Measurements from ENCODE around the gene ART1.
"Not testable (repeated sequence)": the region's sequence is repeated elsewhere in the genome, so short reads cannot be mapped to it uniquely, and the experiment has no call there.

Gene ART1

DNA sequence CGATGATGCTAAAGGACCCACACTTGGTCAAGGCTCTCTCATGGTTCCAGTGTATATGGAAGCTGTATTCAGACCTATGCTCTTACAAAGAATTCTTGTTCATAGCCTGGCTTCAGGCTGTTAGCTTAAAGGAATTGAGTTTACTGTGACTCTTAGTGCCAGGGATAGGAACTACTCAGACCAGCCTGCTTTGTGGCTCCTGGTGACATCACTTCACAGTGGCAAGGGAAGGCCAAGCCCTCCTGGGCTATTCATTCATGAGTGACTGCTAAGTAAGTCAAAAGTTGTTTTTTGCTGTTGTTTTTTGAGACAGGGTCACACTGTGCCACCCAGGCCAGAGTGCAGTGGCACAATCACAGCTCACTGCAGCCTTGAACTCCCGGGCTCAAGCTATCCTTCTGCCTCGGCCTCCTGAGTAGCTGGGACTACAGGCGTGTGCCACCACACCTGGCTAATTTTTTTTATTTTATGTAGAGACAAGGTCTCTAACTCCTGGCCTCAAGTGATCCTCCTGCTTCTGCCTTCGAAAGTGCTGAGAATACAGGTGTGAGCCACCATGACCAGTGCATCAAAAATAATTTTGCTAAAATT is 12.8 kb upstream of the ART1 start:
- no peak for DNase-seq (ENCODE audit: low read depth)

DNA sequence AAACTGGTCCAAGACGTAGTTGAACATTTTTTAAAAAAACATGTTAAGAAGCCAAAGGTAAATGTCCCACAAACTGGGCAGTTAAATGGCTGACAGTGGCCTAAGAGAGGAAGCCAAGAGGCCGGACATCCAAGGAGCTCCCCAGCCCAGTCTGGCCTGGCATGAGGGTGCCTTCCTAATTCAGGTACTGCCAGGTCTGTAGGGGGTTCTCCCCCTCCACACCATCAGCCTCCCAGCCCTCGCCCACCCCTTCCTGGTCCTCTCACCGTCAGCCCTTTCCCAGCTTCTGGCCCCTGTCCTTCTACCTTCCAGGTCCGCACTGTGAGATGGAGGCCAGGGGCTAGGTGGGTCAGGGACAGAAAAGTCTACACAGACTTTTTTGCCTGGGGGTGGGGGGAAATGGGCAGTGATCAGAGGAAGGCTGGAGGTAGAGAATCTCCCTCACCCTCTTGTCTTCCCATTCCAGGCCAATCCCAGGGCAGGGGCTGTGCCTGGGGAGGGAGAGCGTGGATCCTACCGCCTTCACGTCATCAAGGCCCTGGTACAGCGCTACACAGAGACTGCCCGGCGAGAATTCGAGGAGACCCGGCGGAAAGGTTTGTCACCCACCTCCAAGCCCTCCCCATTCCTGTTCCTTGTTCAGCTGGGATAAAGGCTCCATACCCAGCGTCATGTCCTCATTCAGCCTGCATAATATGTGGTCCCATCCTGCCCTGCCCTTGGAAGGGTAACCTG is 9.1 kb upstream of the ART1 start:
- DNase-seq (ENCODE audit: low read depth): no peak

DNA sequence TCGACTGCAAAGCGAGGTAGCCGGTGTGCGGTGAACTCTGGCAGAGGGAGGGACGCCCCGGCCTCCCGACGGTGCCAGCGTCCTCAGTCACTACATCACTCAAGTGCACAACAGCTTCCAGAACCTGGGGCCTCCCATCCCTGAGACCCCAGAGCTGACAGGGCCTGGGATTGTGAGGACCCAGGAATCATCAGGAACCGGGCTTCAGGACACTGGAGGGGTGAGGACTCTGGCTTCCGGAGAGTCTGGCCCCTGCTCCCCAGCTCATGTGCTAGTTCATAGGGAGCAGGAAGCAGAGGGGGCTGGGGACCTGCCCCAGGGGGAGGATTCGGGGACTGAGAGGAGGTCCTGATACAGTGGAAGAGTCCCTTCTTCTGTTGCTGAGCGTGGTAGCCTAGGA is 7.7 kb upstream of the ART1 start:
- DNase-seq (ENCODE audit: low read depth): no peak

DNA sequence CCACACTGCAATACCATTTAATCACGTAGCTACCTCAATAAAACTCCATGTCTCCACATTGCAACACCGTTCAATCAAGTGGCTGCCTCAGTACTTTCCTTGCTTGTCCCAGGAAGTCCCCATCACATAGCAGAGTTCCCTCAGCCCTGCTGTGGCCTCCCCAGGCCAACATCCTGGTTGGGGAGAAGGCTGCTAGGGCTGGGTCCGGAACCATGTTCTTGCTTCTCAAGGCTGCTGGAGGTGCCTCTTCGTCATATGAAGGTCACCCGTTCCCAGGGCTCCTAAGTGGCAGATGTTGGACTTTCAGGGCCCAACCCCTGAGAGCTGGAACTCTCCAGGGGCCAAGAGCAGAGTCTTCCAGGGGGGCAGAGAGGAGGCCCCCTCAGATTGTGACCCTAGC is 6.4 kb upstream of the ART1 start:
- no peak for DNase-seq (ENCODE audit: low read depth)

DNA sequence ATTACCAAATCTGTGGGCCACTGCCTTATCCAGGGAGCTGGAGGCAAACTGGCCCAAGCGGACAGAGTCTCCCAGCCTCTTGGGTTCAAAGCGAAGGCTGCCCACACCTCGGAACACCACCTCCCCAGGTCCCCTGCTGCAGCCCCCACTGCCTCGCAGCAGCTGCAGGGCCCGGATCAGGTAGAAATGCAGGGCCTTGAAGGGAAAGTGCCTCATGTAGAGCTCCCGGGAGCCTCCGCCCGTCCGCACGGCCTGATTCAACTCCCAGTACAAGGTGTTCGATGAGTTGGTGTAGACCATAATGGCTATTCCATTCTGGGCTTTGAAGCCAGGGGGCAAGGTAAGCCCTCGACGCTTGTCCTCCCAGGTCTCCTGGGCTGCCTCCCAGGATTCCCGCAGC is 5.1 kb upstream of the ART1 start:
- no peak for DNase-seq (ENCODE audit: low read depth)

DNA sequence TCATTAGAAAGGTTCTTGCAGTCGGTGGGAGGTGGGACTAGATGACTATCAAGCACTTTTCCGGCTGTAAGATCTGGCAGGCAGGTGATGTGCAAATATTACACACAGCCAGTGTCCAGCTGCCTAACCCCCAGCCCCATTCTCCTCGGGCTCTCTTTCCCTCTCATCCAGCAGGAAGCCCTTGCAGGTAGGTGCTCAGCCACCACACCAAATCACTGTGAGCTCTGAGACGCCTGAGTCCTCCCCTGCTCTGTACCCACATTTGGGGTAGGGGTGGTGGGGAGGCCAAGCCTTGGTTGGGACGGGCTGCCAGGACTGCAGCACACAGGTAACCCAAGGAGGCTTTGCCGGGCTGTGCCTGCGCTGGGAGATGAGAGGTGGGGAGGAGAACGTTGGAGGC is 3.7 kb upstream of the ART1 start:
- no peak for DNase-seq (ENCODE audit: low read depth)

DNA sequence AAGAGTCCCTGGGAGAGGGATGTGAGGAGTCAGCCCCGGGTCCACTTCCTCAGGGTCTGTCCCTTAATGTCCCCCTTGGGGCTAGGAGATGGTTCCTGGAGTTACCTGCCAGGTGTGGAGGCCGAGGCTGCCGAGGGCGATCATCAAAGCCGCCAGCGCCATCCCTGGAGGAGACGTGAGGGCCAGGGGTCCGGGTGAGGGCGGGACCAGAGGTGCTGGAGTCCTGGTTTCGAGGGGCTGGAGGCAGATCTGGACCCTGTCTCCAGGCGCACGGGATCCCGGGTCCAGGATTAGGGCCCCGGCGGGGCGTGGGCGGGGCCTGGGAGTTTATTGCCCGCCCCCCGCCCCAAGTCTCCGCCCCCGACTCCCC is 3.2 kb upstream of the ART1 start, which contains the start of gene ART5:
ART5 (minus strand) TSS at position 292 of the 370 bp plus-strand sequence; CDS start at position 162, 130 bp downstream.
- no peak for DNase-seq (ENCODE audit: low read depth)

DNA sequence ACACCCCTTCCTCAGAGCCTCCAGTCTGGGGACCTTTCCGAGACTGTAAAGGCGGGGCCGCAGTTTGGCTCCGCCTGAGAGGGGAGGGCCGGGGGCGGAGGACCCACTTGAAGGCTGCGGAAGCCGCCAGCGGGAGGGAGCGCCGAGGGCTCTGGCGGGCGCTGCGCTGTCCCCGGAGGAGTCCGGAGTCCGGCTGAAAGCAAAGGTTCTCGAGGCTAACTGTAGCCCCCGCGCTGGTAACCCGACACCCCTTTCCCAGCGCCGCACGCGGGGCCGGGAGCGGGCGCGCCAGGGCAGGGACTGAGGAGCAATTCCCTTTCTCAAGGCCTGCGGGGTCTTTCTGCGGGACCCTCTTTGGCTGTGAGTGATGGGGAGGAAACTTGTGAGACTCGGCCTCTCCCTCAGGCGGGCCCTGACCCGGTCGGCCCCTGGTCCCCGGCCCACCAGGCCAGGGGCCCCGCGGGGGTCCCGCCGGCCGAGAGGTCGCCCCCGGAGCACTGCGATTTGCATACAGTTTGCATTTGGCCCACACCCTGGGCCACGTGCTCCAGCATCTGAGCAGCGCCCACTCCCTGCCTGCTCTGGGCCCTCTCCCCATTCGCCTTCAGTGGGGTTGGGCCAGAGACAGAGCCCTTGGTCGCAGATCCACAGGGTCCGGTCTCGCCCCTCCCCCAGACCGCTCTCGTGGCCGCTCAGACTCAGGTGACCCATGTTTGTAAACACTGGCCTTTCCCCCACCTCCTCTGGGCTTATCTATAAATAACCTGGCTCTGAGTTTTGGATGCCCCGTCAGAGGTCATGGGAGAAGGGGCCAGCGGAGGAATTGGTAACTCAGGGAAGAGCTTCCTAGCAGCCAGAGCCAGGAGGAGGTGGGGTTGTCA is 2.6 kb upstream of the ART1 start:
- DNase-seq (ENCODE audit: low read depth): peak; percentile 52

DNA sequence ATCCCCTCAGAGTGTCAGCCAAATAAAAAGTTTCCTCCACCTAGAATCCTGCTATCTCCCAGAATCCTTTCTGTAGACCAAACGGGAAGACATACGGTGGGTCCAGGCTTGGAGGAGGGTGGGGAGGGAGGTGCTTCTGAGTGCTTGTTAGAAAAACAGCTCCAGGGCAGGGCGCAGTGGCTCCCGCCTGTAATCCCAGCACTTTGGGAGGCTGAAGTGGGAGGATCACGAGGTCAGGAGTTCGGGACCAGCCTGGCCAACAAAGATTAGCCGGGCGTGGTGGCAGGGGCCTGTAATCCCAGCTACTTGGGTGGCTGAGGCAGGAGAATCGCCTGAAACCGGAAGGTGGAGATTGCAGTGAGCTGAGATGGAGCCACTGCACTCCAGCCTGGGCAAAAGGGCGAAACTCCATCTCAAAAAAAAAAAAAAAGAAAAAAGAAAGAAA is 1.8 kb upstream of the ART1 start:
- DNase-seq (ENCODE audit: low read depth): not testable (repeated sequence)

DNA sequence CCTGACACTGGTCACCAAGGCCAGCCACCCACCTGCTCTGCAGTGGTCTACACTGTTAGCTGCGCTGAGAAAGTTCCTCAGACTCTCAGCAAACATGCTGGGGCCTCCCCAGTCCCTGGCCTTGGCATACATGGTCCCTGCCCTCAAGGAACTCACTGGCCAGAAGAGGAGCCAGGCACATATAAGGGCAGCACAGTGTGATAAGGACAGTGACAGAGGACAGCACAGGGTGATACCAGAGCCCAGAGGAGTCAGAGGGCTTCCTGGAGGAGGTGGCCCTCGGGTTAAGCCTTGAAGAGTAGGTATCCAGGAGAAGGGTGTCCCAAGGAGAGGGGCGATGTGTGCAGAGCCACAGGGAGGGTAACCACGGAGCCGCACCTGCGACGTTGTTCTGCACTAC is 624 bp downstream of the ART1 start:
- DNase-seq (ENCODE audit: low read depth): no peak

DNA sequence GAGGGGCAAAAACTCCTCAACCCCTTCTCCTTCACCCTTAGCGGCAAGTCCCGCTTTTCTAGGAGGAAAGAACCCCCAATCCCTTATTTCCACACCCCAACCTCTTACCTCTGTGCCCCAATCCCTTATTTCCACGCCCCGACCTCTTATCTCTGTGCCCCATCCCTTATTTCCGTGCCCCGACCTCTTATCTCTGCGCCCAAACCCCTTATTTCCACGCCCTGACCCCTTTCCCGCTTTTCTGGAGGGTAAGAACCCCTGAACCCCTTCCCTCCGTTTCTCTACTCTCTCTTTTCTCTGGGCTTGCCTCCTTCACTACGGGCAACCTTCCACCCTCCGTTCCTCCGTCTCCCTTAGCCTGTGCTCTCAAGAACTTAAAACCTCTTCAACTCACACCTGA is 3.9 kb downstream of the ART1 start:
- not testable (repeated sequence) for DNase-seq (ENCODE audit: low read depth)

DNA sequence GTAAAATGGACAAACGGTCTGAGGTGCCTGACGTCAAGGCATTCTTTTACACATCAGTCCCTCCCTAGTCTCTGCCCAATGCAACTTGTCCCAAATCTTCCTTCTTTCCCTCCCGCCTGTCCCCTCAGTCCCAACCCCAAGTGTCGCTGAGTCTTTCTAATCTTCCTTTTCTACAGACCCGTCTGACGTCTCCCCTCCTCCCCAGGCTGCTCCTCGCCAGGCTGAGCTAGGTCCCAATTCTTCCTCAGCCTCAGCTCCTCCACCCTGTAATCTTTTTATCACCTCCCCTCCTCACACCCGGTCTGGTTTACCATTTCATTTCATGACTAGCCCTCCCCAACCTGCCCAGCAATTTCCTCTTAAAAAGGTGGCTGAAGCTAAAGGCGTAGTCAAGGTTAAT is 4.4 kb downstream of the ART1 start:
- DNase-seq (ENCODE audit: low read depth): not testable (repeated sequence)

DNA sequence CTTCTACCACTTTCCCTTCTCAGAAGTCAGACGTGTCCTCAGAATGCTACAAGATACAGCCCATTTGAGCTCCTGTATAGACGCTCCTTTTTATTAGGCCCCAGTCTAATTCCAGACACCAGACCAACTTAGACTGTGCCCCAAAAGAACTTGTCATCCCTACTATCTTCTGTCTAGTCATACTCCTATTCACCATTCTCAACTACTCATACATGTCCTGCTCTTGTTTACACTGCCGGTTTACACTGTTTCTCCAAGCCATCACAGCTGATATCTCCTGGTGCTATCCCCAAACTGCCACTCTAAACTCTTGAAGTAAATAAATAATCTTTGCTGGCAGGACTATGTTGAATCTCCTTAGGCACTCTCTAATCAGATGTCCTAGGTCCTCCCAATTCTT is 7.6 kb downstream of the ART1 start:
- DNase-seq (ENCODE audit: low read depth): not testable (repeated sequence)

DNA sequence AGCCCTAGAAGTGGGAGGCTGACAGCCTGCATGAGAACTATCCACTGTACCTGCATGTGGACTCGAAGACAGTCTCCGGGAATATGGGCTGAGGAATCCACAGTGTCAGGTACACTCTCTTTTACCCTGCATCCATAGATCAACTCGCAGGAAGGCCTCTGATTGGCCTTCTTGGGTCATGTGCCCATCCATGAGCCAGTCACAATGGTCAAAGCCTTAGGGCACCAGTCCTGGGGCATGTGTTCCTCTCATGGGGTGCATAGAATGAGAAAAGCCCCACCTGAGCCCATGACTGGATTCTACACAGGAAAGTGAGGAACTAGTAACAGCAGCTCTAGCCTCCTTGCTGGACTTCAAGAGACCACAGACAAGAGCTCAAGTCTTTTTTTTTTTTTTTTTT is 10.6 kb downstream of the ART1 start:
- DNase-seq (ENCODE audit: low read depth): no peak

DNA sequence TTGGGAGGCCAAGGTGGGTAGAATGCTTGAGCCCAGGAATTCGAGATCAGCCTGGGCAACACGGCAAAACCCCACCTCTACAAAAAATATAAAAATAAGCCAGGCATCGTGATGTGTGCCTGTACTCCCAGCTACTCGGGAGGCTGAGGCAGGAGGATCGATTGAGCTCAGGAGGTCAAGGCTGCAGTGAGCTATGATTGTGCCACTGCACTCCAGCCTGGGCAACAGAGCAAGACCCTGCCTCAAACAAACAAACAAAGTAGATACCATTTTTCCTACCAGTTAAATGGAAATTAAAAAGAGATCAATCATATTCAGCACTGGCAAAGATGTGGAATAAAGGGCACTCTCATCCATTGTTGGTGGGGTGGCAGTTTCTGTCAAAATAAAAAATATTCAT is 12.4 kb downstream of the ART1 start:
- not testable (repeated sequence) for DNase-seq (ENCODE audit: low read depth)

DNA sequence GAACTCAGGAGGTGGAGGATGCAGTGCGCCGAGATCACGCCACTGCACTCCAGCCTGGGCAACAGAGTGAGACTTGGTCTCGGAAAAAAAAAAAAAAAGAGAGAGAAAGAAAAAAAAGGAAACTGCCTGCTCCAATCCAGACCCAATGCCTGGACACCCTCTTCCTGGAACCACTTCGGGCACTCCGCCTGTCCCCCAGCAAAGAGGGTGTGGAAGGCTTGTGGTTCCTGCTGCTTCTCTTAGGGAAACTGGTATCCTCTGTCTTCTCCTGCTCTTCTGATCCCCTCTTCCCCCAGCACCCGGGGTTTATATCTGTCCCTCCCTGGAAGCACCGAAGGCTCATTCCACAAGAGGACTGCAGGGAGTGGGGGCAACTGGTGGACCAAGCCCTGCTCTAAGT is 13.3 kb downstream of the ART1 start:
- no peak for DNase-seq (ENCODE audit: low read depth)

DNA sequence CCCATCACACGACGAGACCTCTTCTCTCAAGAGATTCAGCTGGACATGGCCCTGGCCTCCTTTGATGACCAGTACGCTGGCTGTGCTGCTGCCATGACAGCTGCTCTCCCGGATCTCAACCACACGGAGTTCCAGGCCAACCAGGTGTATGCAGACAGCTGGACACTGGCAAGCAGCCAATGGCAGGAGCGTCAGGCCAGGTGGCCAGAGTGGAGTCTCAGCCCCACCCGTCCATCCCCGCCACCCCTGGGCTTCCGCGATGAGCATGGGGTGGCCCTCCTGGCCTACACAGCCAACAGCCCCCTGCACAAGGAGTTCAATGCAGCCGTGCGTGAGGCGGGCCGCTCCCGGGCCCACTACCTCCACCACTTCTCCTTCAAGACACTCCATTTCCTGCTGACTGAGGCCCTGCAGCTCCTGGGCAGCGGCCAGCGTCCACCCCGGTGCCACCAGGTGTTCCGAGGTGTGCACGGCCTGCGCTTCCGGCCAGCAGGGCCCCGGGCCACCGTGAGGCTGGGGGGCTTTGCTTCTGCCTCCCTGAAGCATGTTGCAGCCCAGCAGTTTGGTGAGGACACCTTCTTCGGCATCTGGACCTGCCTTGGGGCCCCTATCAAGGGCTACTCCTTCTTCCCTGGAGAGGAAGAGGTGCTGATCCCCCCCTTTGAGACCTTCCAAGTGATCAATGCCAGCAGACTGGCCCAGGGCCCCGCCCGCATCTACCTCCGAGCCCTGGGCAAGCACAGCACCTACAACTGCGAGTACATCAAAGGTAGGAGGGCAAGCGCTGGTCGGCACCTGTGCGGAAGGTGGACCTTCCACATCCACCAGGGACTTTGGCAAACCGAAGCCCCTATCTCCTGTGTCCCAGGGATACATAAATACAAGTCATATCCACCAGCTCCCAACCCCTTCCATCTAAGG is 14.9 kb downstream of the ART1 start:
- no peak for DNase-seq (ENCODE audit: low read depth)

DNA sequence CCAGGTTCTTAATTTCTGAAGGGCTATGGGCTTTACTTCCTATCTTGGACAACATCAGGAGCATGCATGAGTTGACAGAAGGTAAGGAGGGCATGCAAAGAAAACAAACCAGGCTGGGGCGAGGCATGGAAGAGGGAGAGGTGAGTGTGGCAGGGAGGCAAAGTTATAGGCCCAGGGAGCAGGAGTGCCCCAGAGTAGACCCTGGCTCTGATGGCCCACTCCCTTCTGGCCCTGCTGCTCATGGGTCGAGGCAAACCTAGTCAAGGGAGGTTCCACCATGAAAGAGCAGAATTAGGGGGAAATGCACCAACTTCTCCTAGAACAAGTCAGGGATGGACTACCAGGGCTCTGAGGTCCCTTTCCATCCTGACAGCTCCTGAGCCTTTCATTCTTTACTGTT is 16.0 kb downstream of the ART1 start:
- no peak for DNase-seq (ENCODE audit: low read depth)

DNA sequence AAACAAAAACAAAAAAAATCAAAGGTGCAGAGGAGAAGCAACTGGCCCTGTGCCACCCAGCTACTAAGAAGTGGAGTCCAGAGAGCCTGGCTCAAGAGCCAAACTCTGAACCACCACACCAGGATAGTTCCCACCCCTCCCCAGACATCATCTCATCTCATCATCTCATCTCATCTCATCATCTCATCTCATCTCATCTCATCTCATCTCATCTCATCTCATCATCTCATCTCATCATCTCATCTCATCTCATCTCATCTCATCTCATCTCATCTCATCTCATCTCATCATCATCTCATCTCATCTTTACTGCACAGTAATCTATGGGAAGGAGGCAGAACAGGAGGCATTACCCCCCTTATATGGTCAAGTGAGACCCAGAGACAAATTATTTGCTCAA is 17.9 kb downstream of the ART1 start:
- DNase-seq (ENCODE audit: low read depth): no peak

DNA sequence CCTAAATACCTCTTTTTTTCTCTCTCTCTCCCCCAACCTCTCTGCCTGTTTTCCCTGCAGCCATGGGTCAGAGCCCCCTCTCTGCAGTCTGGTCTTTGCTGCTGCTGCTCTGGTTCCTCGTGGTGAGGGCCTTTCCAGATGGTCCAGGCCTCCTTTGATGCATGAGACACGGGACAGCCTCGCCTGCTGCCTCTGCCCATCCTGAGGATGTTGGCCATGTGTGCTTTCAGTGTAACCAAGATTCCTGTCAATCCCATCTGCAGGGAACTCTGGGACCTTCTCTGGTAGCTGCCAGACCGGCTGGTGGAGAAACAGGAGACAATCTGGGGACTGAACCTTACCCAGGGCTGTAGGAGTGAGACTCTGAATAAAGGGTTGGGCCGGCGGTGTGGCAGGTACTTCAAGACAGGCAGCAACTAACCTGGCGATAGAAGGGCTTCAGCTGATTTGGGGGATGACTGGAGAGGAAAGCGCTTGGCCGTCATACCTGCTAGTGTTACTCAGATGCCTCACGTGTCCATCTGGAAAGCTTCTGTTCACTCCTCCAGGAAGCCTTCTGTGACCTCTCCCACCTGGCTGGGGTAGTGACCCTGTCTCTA is 19.2 kb downstream of the ART1 start:
- no peak for DNase-seq (ENCODE audit: low read depth)

DNA sequence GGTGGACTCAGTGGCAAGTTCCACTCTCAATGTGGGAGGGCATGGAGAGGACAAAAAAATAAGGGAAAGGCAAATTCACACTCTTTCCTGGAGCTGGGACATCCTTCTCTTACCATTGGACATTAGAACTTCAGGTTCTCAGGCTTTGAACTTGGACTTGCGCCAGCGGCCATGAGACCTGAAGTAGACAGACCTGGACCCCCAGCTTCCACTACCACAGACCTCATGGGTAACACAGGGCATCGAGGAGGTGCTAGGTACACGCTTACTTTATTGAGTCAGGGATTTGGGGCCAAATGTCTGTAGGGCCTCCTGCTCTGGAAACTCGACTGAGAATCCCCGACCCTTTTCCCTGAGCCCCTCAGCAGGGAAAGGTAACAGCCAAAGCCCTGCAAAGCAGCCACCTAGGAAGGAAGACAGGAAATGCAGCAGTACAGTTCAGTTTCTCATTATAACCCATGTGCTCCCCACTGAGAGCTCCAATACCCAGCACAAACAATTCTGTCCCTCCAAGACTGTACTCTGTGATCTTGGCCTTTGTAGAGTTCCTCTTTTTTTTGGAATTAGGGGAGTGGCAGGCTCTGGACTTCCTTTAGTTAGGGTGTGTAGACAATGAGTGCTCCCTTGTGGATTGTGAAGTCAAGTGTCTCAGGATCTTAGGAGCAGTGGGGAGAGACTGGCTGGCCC is 20.6 kb downstream of the ART1 start:
- no peak for DNase-seq (ENCODE audit: low read depth)

Measured in CMK (cell line).